Smooth muscle cell (in vitro differentiated cells): Measurements from ENCODE around the gene MBD5. TPM values are rescaled to one million over a fixed set of nuclear protein-coding genes. Genes with fewer than 3 reads are reported as not detected.
"Not testable (repeated sequence)": the region's sequence is repeated elsewhere in the genome, so short reads cannot be mapped to it uniquely, and the experiment has no call there.

ENCODE experiments used
- DNase-seq: peaks from one replicate; lab custom pipeline; 2025; ENCODE audit not compliant: unreplicated experiment; lab: John Stamatoyannopoulos, UW
- H2AFZ ChIP-seq: fragments of 200-600 bp; sonication (generic); 2 replicates; pipeline ENCODE4 v1.6.0; 2016; ENCODE audit warnings: antibody characterized with exemption, low read depth, mild to moderate bottlenecking
- H3F3A ChIP-seq: fragments of 200-600 bp; sonication (generic); 2 replicates; pipeline ENCODE4 v1.6.0; 2017; ENCODE audit warnings: antibody characterized with exemption, low read depth
- H3K27ac ChIP-seq: fragments of 200-600 bp; sonication (generic); 2 replicates; pipeline ENCODE4 v1.5.1; 2016; ENCODE audit warnings: low read depth, mild to moderate bottlenecking
- H3K27me3 ChIP-seq: fragments of 200-600 bp; sonication (generic); 2 replicates; pipeline ENCODE4 v1.6.1; 2016; ENCODE audit warnings: low read depth, mild to moderate bottlenecking
- H3K36me3 ChIP-seq: fragments of 200-600 bp; sonication (generic); 2 replicates; pipeline ENCODE4 v1.5.1; 2016; ENCODE audit warnings: low read depth
- H3K4me1 ChIP-seq: fragments of 200-600 bp; sonication (generic); 2 replicates; pipeline ENCODE4 v1.5.1; 2016; ENCODE audit warnings: low read depth
- H3K4me2 ChIP-seq: fragments of 200-600 bp; sonication (generic); 2 replicates; pipeline ENCODE4 v1.6.0; 2016; ENCODE audit warnings: mild to moderate bottlenecking
- H3K4me3 ChIP-seq: fragments of 200-600 bp; sonication (generic); 2 replicates; pipeline ENCODE4 v1.5.1; 2016; ENCODE audit warnings: mild to moderate bottlenecking
- H3K79me2 ChIP-seq: fragments of 200-600 bp; sonication (generic); 2 replicates; pipeline ENCODE4 v1.6.0; 2016; ENCODE audit warnings: low read depth, mild to moderate bottlenecking
- H3K9ac ChIP-seq: fragments of 200-600 bp; sonication (generic); 2 replicates; pipeline ENCODE4 v1.6.0; 2016; ENCODE audit warnings: low read depth
- H3K9me3 ChIP-seq: fragments of 200-600 bp; sonication (generic); replicated peaks from 2 replicates; pipeline ENCODE4 v1.5.1; 2016; ENCODE audit warnings: low read depth
- H4K20me1 ChIP-seq: fragments of 200-600 bp; sonication (generic); 2 replicates; pipeline ENCODE4 v1.6.0; 2016; ENCODE audit warnings: low read depth
- WGBS: methylation state at CpG from one replicate; pipeline ENCODE4 v1.1.7; 2016; ENCODE audit warnings: low lambda C conversion rate; 5-methylcytosine and 5-hydroxymethylcytosine counted together
- polyA plus RNA-seq: library from polyadenylated mRNA; unstranded; fragments of >200 nt; fragmentation: Nextera tagmentation; extraction: Ambion mirVana; gene quantifications from 2 replicates; pipeline ENCODE4 v1.2.1, GENCODE V29; 2016
- total RNA-seq: library from RNA; depleted of rRNA; stranded (reverse); fragments of >200 nt; gene quantifications from 2 replicates; pipeline ENCODE4 v1.2.3, GENCODE V29; 2014
- TF ChIP-seq, protein P1 (sequence below): fragments of 200-600 bp; sonication (generic); IDR thresholded peaks from 2 replicates; pipeline ENCODE4 v1.5.1; 2017; ENCODE audit warnings: borderline replicate concordance, mild to moderate bottlenecking, antibody characterized with exemption; ENCODE audit not compliant: insufficient read depth, poor library complexity, severe bottlenecking

MBD5 gene
- total and polyA plus RNA-seq, 2 experiments from 2014 or later: 25.7 to 31.2 TPM

DNA sequence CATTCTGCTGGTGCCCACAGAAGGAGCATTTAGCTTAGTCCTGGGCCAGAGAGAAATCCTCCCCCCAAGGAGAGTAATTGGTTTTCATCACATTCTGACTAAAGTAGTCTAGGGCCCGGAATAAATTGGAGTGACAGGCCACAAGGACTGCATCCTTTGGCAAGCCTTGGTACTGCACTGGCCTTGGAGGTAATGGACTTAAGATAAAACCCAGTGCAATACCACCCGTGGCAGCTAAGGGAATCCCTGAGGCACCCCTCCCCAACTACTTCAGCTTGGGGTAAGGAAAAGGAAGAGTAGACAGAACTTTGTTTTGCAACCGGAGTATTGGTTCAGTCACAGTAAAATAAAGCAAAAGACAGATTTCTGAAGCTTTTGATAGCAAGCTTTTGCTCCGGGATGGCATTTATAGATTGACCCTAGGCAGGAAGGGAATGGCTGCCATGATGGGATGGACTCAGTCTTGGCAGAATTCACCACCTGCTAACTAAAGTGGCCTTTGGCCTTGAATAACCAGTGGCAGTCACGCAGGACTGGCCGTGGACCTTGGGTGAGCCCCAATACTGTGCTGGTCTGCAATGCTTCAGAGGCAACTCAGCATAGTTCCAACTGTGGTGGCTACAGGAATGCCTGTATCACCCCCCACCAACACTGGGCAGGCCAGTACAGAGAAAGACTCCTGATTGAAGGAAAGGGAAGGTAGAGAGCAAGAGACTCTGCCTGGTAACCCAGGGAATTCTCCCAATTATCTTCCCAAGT lies 14.5 kb upstream of the MBD5 start:
- no peaks in the 10 kb centered on the region for H3F3A ChIP-seq
- H3K4me2 ChIP-seq: no peak overlapping the region
- H3K9ac ChIP-seq: no peak overlapping the region
- H3K9me3 ChIP-seq: no peaks in the 10 kb centered on the region
- no peaks in the 10 kb centered on the region for H3K36me3 ChIP-seq
- H3K79me2 ChIP-seq: peaks cover 94% of the 10 kb centered on the region
- no peak overlapping the region for H3K27ac ChIP-seq
- TF ChIP-seq, protein P1, sequence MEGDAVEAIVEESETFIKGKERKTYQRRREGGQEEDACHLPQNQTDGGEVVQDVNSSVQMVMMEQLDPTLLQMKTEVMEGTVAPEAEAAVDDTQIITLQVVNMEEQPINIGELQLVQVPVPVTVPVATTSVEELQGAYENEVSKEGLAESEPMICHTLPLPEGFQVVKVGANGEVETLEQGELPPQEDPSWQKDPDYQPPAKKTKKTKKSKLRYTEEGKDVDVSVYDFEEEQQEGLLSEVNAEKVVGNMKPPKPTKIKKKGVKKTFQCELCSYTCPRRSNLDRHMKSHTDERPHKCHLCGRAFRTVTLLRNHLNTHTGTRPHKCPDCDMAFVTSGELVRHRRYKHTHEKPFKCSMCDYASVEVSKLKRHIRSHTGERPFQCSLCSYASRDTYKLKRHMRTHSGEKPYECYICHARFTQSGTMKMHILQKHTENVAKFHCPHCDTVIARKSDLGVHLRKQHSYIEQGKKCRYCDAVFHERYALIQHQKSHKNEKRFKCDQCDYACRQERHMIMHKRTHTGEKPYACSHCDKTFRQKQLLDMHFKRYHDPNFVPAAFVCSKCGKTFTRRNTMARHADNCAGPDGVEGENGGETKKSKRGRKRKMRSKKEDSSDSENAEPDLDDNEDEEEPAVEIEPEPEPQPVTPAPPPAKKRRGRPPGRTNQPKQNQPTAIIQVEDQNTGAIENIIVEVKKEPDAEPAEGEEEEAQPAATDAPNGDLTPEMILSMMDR: no peak
- no peak for DNase-seq
- peaks cover 3% of the 10 kb centered on the region for H4K20me1 ChIP-seq
- H3K4me1 ChIP-seq: no peaks in the 10 kb centered on the region
- H3K4me3 ChIP-seq: no peak overlapping the region
- no peak overlapping the region for H2AFZ ChIP-seq
- H3K27me3 ChIP-seq: no peaks in the 10 kb centered on the region
- WGBS: 92% methylated on average over 6 of the region's 6 CpGs

DNA sequence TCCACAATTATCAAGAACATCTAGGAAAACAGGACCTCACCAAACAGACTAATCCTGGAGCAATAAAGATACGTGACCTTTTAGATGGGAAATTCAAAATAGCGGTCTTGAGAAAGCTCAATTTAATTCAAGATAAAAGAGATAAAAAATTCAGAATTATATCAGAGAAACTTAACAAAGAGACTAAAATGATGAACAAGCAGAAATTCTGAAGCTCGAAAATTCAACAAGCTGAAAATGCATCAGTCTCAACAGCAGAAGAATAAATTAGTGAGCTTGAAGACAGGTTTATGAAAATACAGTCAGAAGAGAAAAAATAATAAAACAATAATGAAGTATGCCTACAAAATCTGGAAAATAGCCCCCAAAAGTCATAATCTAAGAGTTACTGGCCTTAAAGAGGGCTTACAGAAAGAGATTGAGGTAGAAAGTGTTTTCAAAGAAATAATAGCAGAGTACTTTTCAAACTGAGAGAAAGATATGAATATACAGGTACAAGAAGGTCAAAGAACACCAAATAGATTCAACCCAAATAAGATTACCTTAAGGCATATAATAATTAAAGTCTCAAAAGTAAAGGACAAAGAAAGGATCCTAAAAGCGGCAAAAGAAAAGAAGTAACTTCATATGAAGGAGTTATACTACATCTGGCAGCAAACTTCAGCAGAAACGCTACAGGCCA lies 13.5 kb upstream of the MBD5 start:
- no peak overlapping the region for H3K27ac ChIP-seq
- TF ChIP-seq, protein P1: no peak
- no peaks in the 10 kb centered on the region for H3K4me1 ChIP-seq
- H3F3A ChIP-seq: no peaks in the 10 kb centered on the region
- H3K9ac ChIP-seq: no peak overlapping the region
- H4K20me1 ChIP-seq: peaks cover 7% of the 10 kb centered on the region
- H3K27me3 ChIP-seq: no peaks in the 10 kb centered on the region
- H3K36me3 ChIP-seq: no peaks in the 10 kb centered on the region
- peaks cover 94% of the 10 kb centered on the region for H3K79me2 ChIP-seq
- no peak overlapping the region for H3K4me3 ChIP-seq
- no peak overlapping the region for H3K4me2 ChIP-seq
- H2AFZ ChIP-seq: no peak overlapping the region
- WGBS: 85% methylated on average over 5 of the region's 5 CpGs
- H3K9me3 ChIP-seq: no peaks in the 10 kb centered on the region
- DNase-seq: no peak

DNA sequence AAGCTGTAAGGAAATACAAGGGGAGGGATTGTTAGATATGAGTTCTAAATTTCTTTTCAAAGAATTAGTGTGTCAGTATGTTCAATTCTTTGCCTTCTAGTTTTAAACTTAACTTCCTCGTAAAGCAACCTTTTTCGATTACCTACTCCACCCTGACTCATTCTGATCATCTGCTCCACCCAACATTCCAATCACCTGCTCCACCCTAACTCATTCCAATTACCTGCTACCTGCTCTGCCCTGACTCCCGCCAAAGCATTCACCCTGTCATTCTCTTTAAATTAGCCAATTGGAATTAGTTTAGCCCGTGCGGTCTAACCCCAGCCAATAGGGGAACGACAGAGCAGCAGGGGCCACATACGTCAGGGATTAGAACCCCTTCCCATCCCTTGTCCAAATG lies 12.5 kb upstream of the MBD5 start:
- H3K4me1 ChIP-seq, H3K27me3 ChIP-seq, H3F3A ChIP-seq, H3K36me3 ChIP-seq, H2AFZ ChIP-seq, H3K4me2 ChIP-seq, H3K27ac ChIP-seq, H3K9ac ChIP-seq, H3K4me3 ChIP-seq, H3K9me3 ChIP-seq, DNase-seq: not testable (repeated sequence)
- Histone ChIP-seq H4K20me1 (peaks cover 18% of the 10 kb centered on the region), H3K79me2 (peaks cover 94% of the 10 kb centered on the region)
- 93% methylated on average over 7 of the region's 7 CpGs for WGBS

DNA sequence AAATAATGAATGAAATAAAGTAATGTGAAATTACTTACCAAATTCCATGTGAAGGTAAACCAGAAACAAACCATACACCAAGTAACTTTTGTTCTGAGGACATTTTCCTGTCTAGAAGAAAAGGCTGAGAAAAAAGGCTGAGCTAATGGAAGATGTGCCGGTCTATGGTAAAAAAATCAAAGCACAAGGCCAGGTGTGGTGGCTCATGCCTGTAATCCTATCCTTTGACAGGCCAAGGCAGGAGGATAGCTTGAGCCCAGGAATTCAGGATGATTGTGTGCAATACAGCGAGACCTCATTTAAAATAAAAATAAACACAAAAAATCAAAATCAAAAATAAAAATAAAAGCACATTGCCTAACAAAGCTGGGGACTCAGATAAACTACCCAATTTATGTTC lies 7.0 kb upstream of the MBD5 start:
- no peak for DNase-seq
- WGBS: 92% methylated on average over 2 of the region's 2 CpGs
- H3K4me1 ChIP-seq: peaks cover 7% of the 10 kb centered on the region

More for the DNA sequence above, 7.0 kb upstream of the MBD5 start:
- no peaks in the 10 kb centered on the region for H3K36me3 ChIP-seq
- no peaks in the 10 kb centered on the region for H3F3A ChIP-seq
- H3K27me3 ChIP-seq: no peaks in the 10 kb centered on the region
- H3K4me3 ChIP-seq: no peak overlapping the region
- TF ChIP-seq, protein P1: no peak
- H2AFZ ChIP-seq: no peak overlapping the region
- H3K9ac ChIP-seq: no peak overlapping the region
- H3K9me3 ChIP-seq: no peaks in the 10 kb centered on the region
- H4K20me1 ChIP-seq: peaks cover 46% of the 10 kb centered on the region
- H3K79me2 ChIP-seq: peaks cover 100% of the 10 kb centered on the region
- no peak overlapping the region for H3K4me2 ChIP-seq
- no peak overlapping the region for H3K27ac ChIP-seq
